GM15510 (cell line): Measurements from ENCODE around the gene STAT5B.

Source experiments
- POLR2A ChIP-seq: IDR thresholded peaks from 3 replicates; pipeline ENCODE4 v1.6.1; 2011; ENCODE audit warnings: borderline replicate concordance; ENCODE audit not compliant: insufficient read length; ENCODE audit errors: extremely low read depth

STAT5B gene

DNA sequence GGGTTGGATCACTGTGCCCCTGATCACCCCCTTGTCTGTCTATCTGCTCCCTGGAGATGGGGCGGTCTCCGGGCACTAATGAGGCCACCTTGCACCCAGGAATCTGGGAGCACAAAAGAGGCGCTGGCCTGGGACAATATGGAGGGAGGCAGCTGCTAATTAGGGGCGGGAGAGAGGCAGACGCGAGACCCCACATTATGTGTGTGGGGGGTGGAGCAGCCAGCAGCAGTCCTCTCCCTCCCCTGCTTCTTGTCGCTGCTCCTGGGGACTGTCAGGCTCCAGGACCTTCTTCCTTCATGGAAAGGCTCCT lies 90.6 kb downstream of the STAT5B start:
- TF ChIP-seq POLR2A, result no peak

DNA sequence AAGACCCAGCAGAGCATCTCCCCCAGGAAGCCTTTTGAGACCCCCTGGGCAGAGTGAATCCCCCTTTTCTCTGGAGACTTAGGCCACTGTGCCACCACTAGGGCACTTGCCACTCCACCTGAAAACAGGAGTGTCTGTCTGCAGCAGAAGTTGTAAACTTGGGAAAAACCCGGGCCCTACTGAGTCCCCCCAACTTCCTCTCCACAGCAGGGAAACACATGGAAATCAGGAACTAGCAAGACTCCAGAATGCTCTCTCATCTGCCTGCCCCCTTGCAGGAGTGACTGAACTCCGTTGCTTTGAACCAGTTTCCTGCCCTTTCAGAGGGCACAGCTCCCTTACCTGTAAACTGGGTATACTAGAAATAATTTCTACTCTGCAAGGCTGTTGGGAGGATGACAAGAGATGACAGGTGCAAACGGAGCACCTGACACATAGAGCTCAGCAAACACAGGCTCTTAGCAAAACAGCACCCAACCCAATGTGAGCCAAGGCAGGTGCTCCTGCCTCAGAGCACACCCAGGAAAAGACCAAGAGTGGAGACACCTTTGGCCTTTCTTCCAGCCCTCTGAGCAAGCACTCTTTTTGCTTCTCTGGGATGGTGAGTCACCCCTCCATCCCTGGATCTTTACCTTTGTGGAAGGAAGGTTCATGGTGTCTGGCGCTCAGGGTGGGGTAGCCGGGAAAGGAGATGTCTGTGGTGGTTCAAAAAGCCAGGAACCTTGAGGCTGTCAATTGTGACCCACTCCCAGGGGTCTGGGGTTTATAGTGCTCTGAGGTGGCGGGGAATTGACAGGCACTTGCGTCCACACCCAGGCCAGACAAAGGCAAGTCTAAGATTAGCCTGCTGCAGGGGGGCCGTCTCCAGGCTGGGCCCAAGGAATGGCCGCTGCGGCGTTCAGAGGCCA lies 91.2 kb downstream of the STAT5B start, which contains the start of gene HCRT:
TSS of gene HCRT (minus strand) at position 740 of the 908 bp plus-strand sequence. CDS start at position 653, 87 bp downstream.
- no peak for TF ChIP-seq POLR2A

DNA sequence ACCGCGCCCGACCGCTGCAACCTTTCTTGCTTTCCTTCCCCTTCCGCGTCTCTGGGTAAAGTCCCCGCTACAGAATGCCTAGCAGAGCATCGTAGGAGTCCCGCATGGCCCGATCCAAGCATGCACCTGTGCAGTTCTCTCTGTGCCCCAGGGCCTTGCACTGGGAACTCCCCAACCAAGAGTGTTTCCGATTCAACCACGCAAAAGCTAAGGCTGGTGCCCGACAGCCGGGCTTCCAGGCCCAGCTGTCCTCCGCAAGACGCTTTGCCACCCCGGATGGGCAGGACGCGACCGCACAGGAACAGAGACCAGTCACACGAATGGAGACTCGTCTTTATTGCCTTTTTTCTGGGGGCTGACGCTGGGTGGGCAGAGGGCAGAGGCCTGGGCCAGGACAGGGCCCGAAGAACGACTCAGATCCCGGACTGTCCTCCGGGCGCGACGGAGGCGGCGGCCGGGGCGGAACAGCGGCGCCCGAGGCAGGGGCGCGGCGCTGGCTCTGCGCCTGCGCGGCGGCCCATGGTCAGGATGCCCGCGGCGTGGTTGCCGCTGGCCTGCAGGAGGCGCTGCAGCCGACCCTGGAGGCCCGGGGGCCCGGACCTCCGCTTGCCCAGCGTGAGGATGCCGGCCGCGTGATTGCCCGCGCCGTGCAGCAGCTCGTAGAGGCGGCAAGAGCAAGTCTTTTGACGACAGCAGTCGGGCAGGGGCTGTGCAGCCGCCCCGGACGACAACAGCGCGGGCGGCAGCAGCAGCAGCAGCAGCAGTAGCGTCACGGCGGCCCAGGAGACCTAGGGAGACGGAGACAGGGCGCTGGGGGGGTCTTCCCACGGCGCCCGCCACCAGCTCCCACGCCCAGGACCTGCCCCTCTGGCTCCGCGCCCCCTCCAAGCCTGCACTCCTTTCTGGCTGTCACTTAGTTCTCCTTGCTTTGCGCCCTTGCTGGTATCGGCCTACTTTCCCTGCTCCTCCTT lies 92.2 kb downstream of the STAT5B start:
- peak; percentile 77 for TF ChIP-seq POLR2A

DNA sequence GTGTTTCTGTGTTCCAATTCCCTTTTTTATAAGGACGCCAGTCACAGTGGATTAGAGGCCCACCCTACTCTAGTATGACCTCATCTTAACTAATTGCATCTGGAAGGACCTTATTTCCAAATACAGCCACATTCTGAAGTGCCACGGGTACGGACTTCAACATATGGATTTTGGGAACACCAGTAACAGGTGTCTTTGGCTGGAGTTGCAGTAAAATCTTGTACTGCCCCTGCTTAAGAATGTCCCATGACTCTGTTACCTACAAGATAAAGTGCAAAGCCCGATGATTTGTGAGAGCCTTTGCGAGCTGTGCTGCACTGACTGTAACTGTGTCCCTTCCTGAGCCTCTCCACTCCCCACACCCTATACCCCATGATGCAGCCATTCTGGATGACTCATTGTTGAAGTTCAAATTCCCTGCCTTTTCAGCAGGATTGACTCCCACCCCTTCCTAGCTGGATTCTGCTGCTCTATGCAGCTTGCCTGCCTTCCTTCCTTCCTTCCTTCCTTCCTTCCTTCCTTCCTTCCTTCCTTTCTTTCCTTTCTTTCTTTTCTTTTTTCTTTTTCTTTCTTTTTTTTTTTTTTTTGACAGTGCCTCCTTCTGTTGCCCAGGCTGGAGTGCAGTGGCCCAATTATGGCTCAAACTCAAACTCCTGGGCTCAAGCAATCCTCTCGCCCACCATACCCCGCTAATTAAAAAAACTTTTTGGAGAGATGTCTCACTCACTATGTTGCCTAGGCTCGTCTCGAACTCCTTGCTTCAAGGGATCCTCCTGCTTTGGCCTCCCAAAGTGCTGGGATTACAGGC lies 93.1 kb downstream of the STAT5B start:
- TF ChIP-seq POLR2A, result no peak

DNA sequence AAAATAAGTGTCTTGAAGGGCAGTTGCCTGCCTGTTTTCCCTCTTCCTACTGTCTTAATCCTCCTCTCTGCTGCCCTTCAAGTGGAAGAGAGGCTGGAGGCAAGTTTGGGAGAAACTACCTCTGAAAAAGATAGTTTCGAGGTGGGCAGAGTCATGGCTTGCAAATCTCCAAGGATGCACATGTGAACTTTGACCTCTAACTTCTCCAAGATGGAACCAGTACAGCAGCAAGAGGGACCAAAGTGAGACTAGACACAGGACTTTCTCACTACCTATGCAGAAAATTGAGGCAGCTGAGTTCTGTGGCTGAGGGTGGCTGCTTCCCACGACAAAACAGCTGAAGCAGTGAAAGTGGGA lies 94.4 kb downstream of the STAT5B start:
- TF ChIP-seq POLR2A, result no peak

DNA sequence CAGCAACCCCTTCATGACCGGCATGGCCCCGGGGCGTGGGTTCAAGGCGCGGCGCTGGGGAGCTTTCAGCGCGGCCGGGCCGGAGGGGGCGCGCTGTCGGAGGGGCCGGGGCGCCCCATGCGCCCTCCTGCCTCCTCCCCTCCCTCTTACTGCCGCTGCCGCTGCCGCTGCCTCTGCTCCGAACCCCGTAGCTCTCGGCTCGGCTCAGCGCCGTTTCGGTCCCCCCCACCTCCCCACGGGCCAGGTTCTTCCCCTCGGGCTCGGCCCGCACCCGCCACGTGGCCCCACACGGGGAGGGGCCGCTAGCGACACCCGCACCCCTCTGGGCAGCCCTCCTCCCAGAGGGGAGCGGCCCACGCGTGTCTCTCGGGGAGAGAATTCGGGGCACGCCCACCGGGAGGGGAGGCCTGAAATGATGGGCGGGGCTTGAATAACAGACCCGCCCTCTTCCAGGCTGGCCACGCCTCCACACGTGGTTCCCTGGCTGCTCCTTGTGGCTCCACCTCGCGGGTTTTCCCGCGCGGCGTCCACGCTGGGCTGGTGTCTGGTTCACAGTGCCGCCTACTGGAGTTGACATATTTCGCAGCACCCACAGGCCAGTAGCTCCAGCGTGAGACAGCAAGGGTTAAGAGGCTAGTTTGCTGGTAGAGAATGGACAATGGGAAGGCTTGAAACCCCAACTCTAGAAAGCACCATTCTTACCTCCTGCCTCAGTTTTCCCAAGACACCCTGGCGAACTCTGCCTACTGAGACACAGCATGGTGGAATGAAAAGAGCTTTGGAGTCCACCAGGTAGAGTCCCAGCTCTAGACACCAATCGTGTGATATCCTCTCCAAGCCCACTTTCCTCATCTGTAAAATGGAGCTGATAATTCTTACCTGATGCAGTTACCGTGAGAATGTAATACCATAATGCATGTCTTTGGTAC lies 95.0 kb downstream of the STAT5B start, which contains the start of gene KCNH4:
TSS of gene KCNH4 (minus strand) at position 221 of the 929 bp plus-strand sequence. CDS start at position 24, 197 bp downstream.
- TF ChIP-seq POLR2A, result no peak

DNA sequence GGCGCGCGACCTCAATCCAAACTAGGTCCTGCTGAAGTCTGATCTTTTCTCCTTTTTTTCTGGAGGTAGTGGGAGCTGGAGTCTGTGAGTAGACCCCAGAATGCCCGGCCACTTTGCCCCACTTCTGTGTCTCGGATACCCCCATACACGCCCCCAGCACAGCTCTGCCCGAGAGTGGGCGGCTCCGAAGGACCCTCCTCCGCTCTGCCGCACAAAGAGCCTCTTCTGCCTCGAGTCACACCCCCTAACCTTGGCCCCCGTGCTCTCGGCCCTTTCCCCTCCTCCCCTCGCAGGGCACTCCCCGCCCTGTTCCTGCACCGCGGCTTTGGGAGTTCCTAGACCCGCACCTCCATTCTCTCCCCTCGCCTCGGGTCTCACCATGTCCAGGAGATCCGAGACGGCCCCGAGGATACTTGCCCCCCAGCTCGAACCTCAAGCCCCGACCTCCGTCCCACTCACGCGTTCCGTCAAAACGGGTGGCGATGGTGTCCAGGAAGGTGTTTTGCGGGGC lies 95.7 kb downstream of the STAT5B start:
- no peak for TF ChIP-seq POLR2A

DNA sequence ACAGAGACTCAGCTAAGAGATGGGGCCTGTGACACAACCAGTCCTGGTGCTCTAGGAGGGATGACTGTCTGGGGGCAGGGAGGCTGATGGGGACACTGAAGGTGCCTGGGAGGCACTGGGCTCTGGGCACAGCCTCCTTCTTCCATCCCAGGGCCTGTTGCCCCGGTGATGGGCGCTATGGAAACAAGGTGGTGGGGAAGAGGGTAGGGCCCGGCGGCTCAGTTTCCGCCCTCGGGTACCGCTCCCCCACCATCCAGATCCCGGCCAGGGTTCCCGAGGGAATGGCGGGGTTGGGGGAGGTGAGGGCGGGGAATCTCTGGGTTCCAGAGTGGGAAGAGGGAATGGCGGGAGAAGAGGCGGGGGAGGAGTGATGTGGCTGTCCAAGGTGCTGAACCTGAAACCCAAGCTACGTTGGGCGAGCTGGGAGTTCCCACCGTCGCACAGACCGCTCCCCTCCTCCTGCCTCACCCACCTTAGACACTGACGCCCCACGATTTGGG lies 96.2 kb downstream of the STAT5B start:
- no peak for TF ChIP-seq POLR2A

DNA sequence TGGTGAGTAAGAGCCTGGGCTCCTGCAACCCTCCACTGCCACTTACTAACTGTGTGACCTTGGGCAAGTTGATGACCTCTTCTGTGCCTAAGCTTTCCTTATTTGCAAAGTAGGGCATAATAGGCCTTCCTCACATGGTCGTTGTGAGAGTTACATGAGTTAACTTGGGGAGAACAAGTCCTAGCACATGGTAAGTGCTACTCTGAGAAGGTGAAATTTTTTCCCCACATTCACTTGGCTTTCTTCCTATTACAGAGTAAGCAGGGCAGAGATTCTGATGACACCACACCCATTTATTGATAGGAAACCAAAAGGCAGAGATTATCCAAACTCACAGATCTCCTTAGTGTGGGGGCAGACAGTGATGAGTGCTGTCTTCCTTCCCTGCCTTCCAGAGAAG lies 96.9 kb downstream of the STAT5B start:
- TF ChIP-seq POLR2A, result no peak

DNA sequence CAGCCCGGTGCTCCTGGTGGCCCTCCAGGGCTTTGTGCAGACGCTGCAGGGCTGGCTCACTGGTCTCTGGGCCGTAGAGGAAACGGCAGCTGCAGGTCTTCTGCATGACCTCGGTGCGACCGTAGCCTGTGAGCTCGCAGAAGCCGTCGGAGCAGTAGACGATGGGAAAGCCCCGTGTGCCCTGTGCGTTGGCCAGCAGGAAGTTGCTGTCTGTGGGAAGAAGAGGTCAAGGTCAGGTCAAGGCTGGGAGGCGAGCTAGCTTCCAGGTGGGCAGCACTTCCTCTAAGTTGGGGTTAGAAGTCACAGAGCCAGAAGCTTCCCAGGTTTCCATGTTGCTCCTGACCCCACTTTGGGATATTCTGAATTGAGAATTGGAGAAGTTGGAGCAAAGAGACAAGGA lies 97.4 kb downstream of the STAT5B start:
- TF ChIP-seq POLR2A, result no peak

DNA sequence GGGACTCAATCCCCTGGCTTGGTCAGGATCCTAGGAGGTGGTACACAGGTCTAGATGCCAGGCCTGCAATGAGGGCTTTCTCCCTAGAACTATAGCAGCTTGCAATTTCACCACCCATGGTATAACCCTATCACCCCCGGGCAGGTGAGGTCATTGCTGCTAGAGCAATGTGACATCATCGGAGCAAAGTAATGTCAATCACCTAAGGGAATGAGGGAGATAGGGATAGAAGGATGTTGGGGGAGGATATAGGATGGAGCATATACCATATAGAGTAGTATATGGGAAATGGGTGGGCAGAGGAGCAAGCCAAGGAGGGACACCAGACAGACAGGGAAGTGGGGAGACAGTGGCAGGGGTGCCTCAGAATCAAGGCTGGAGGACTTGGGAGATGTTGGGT lies 98.5 kb downstream of the STAT5B start:
- no peak for TF ChIP-seq POLR2A

DNA sequence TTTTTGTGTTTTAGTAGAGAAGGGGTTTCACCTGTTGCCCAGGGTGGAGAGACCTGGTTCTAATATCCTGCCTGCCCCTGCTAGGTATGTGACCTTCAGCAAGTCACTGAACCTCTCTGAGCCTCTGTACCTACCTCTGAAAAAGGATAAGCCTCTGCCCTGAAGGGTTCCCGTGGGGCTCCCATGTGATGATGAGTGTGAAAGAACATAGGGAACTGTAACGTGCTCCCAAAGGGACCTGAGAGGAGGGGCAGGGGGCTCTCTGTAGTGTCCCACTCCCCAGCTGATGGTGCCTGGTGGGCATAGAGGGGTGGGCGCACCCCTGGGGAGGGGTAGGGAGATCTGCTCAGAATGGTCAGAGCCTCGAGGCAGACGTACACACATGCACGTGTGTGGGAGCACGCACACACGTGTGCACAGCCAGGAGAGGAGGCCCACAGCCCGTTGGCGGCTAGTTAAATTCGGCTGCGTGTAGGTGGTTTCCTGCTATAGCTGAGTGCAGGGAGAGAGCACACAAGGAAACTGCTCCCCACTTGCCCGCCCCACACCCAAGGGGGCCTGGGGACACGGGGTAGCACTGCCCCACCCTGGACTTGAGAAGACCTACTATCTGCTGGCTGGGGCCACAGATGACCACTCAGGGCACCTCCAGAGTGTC lies 101.9 kb downstream of the STAT5B start:
- TF ChIP-seq POLR2A, result no peak

DNA sequence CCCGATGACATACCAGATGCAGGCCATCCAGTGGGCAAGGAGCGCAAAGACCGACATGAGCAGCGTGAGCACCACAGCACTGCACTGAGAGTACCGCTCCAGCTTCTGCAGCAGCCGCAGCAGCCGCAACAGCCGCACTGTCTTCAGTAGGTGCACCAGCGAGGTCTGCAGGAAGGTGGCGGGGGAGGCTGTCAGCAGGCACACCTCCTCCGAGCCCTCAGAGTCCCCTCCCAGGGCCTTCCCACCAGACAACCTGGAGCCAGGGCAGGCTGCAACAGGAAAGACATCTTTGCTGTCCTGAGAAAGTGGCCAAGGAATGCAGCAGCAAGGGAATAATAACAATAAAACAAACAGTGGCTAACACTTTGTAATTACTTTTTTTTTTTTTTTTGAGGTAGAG lies 104.4 kb downstream of the STAT5B start:
- TF ChIP-seq POLR2A, result no peak
